OCI-LY1 (cell line): ENCODE results near the gene LMNA.

Experiments
- EZH2 ChIP-seq: fragments of 200-600 bp; sonication (generic), shearing (Covaris generic); IDR thresholded peaks from 2 replicates; pipeline ENCODE4 v1.8.0; 2017; ENCODE audit warnings: borderline replicate concordance, mixed run types, mild to moderate bottlenecking, antibody characterized with exemption, low read length, moderate library complexity, mixed read lengths
- TF ChIP-seq, protein P1 (sequence below): fragments of 200-600 bp; sonication (generic), shearing (Covaris generic); IDR thresholded peaks from 2 replicates; pipeline ENCODE4 v1.5.1; 2017; ENCODE audit warnings: mild to moderate bottlenecking, antibody characterized with exemption, low read length, moderate library complexity, mixed read lengths

- TF ChIP-seq, protein P1, sequence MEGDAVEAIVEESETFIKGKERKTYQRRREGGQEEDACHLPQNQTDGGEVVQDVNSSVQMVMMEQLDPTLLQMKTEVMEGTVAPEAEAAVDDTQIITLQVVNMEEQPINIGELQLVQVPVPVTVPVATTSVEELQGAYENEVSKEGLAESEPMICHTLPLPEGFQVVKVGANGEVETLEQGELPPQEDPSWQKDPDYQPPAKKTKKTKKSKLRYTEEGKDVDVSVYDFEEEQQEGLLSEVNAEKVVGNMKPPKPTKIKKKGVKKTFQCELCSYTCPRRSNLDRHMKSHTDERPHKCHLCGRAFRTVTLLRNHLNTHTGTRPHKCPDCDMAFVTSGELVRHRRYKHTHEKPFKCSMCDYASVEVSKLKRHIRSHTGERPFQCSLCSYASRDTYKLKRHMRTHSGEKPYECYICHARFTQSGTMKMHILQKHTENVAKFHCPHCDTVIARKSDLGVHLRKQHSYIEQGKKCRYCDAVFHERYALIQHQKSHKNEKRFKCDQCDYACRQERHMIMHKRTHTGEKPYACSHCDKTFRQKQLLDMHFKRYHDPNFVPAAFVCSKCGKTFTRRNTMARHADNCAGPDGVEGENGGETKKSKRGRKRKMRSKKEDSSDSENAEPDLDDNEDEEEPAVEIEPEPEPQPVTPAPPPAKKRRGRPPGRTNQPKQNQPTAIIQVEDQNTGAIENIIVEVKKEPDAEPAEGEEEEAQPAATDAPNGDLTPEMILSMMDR, result no peak
- no peak for TF ChIP-seq EZH2
These were observed 21.7 kb downstream of the LMNA start for GRCh38 chr1:156135930-156136871.
